Gastroesophageal sphincter (tissue), 2 donors: ENCODE measurements around the gene UST.

Source experiments
- EP300 ChIP-seq: sonication (generic); formaldehyde crosslinking; IDR thresholded peaks from one replicate; pipeline ENCODE4 v1.6.1; 2017; ENCODE audit warnings: antibody characterized with exemption, mild to moderate bottlenecking
- POLR2A ChIP-seq, 2 donors: fragments of 450-650 bp; IDR thresholded peaks; one replicate each; pipeline ENCODE4 v1.6.1; 2017; ENCODE audit warnings: antibody characterized with exemption in 2 of 2, mild to moderate bottlenecking in 2 of 2, moderate library complexity in 1 of 2

DNA sequence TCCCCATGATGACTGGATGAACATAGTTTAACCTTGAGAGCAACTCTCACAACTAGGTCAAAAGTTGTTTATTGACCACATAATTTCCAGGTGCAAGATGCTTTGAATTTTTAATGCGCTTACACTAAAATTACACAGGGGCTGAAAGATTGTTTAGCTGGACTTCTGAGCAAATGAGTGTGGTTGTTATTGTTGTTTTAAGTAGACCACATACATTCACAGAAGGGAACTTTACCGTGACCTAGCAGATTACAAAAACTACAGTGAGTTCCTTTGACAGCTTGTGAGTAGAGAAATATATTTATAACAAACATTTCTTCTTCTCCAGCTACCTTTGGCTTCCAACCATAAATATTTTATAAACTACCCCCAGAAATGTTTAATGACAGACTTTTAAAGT lies 178.9 kb downstream of the UST start:
- TF ChIP-seq POLR2A (IDR thresholded peaks at IDR 0.05) (no peak), EP300 (no peak)
